Right renal cortex interstitium (tissue), 3 donors: ENCODE results near the gene UNC5CL. TPM values are rescaled to one million over a fixed set of nuclear protein-coding genes. Genes with fewer than 3 reads are reported as not detected.
"Not testable (repeated sequence)": the region's sequence is repeated elsewhere in the genome, so short reads cannot be mapped to it uniquely, and the experiment has no call there.

ENCODE experiments used
- DNase-seq, 3 donors: peaks; one replicate each; pipeline ENCODE4 v3.0.0-alpha.2; 2013; ENCODE audit warnings: low read depth in 3 of 3, low spot score in 2 of 3
- polyA plus RNA-seq, 3 donors: library from polyadenylated mRNA; unstranded; fragments of 120-200 nt; gene quantifications; one replicate each; pipeline ENCODE4 v1.2.1, GENCODE V29; 2013; ENCODE audit not compliant: insufficient read length in 3 of 3

UNC5CL gene
- polyA plus RNA-seq, 3 donors: 5.2 to 6.0 (median 5.2) TPM

DNA sequence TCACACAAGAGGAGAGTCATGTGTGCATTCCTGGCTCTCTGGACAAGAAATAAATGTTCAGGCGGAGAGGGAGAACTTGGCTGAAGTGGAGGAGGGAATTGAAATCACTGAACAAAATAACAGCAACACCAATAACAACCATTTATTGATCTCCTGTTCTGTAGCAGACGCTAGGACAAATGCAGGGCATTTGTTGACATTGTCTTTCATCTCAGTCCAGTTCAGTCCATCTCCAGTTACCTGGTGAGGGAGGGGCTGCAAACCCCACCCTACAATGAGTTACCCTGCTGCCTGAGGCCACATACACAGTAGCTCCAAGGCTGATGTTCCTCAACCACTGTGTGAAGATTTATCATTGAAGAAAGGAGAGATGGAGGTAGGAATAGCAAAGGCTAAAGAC is 27.3 kb downstream of the UNC5CL start:
- DNase-seq: no peak

DNA sequence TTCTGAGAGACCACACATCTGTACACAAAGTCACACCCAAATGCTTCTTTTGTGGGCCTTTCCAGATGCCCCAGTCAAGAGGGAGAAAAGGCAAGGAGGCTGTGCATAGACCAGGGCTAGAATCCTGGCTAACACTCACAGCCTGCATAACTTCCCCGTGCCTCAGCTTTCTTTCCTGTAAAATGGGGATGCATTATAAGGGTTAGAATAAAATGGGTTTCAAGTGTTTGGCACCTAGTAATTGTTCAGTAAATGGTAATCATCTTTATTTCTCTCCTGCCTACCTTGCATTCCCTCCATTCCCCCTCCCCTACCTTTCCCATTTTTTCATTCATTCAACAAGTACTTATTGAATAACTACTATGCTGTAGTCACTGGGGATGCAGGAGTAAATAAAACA is 29.4 kb downstream of the UNC5CL start:
- DNase-seq: no peak

DNA sequence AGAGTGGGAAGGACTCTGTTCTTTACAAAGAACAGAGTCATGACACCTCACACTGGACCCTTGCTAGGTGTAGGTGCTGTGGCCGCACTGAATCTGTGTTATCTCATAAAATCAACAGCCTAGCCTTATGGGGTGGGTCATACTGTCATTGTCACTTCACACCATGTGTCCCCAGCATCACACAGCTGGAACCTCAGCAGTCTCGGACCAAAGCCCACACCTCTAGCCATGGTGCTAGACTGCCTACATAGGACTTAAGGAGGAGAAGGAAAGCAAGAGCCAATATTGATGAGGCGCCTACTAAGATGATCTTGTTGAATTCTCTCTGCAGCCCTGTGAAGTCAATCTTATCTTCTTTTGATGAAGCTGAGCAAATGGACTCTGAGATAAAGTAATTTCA is 31.0 kb downstream of the UNC5CL start:
- DNase-seq: no peak

DNA sequence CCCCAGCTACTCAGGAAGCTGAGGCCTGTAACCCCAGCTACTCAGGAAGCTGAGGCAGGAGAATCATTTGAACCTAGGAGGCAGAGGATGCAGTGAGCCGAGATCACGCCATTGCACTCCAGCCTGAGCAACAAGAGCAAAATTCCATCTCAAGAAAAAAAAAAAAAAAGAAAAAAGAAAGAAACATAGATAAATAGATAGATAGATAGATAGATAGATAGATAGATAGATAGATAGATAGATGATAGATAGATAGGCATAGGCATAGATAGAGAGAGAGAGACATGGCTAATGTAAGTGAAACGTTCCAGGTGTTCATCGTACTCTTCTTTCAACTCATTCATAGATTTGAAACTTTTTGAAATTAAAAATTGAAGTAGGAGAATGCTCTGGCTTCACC is 32.0 kb downstream of the UNC5CL start:
- not testable (repeated sequence) for DNase-seq

DNA sequence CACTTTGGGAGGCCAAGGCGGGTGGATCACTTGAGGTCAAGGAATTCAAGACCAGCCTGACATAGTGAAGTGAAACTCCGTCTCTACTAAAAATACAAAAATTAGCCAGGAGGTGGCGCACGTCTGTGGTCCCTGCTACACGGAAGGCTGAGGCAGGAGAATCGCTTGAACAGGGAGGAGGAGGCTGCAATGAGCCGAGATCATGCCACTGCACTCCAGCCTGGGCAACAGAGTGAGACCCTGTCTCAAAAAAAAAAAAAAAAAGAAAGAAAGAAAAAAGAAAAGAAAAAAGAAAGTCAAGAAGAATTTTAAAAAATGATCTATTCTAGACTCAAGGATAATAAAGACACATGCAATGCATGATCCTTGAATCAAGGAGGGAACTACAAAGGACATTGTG is 32.8 kb downstream of the UNC5CL start:
- DNase-seq: not testable (repeated sequence)

DNA sequence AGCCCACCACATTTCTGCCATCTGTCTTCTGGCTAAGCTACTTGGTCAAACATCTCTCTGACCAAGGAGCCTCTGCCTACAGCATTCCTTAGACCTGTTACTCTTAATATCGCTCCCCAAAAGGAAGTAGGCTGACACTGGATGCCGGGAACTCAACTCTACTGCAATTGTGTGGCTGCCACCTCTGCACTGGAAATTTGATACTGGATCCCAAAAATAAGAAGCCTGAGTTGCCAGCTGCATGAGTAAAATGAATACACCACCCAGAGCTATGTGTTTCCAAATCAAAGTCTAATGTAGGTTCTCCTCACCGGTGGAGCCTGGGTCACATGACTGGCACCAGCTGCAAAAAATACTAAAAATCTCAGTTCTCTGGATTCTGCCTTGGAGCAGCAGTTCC is 36.9 kb downstream of the UNC5CL start:
- no peak for DNase-seq

DNA sequence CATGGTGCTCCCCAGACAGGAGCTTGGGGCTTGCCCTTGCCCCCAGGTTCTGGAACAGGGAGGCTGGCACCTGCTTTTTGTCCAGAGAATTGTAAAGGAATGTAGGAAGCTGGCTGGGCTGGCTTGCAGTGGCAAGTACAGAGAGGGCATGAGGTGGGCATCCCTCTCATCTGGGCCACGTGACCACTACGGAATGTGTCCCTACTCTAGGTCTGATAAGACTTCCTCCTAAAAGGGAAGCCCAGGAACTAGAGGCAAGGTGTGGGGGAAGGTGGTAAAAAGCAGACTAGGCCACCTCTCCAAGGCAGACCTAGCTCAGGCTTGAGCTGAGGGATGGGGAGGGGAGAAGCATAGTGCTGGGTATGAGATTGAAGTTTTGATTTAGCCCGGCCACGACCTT is 38.8 kb downstream of the UNC5CL start:
- DNase-seq: no peak

DNA sequence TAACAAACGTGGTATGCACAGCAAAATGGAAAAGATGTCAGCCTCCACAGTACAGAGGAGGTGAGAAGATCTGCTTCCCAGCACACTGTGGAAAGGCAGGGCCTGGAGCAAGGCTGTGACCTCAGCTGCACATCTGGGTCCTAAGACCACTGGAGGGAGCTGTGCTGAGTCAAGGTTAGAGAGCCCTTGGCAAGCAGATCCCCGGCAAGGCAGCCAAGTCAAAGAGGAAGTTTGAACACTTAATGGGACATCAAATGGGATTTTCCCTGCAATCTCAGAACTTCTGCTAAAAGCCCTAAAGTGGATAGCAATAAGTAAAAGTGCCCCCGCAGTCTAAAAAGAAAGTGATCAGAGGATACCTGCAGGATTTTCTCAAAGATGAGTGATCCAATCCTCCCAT is 39.5 kb downstream of the UNC5CL start:
- no peak for DNase-seq

DNA sequence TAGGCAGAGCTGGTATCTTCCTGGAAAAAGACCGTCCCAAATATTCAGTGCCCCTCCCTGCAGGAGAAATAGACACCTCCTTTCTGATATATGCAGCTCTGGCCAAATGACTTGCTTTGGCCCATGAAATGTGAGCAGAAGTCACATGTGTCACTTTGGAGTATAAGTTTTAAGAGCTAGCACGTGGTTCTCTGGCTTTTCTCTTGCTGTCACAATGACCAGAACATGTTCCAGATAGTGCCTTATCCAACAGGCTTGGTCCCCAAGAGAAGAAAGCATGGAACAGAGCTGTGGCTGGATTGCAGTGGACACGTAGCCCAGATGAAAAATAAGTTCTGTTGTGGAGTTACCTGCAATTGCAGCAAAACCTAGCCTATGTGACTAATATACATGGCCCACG is 40.4 kb downstream of the UNC5CL start:
- no peak for DNase-seq

DNA sequence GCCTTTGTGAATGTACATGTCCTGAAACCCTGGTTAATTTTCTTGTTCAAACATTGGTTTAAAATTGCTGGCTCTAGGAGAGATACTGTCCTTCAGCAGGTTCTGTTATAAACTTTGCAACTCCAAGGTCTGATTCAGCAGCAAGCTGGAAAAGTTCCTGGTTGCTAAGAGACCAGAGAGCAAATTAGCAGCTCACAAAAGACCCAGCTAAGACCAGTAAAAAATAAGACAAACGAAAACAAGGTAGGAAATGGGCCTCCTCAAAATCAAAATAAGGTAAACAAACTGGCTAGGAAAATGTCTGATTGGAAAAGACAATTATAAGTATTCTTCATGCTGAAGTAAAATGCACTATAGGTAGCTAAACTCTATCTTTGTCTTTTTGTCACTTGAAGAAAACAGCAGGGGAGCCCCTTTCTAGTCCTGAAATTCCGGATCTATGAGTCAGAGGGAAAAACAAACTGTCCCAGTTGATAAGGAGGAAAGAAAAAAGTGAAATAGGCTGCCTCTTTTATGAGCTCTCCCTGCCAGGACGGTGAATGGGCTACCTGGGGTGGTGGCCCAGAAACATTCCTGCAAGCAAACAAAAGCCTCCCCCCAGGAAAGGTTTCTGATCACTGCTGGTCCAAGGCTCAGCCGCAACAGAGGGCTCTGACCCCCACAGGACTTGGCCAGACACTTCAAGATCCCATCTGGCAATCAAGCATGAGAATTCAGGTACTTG is 41.6 kb downstream of the UNC5CL start:
- DNase-seq: peak in 1 of 3 donors; percentile 36

DNA sequence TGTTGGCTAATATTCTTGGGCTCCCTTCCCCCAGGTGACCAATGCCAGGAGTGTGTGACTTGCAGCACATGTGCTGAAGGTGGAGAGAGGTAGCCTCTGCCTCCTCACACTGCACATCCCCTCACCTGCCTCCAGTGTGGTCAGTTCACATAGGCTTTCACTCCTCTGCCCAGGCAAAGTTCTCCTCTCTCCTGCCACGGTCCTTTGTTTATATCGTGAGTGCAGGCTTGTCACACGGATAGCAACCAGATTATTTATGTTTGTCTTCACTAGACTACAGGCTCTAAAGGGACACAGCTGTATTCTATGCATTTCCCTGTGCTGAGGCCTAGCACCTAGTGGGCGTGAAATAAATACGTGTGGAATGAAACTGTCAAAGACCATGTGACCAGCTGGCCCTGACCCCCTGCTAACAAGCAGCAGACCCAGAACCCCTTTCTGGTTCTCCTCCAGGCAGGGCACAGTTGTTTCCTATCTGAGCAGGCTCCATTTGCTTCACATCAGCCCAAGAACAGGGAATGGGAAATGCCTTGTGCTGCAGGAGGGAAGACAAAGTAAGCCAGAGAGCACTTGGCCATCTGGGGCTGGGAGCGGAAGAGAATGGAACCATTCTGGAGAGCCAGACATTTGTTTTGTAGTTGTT is 42.3 kb downstream of the UNC5CL start:
- DNase-seq: peak in 2 of 3 donors; percentile 47 to 53

DNA sequence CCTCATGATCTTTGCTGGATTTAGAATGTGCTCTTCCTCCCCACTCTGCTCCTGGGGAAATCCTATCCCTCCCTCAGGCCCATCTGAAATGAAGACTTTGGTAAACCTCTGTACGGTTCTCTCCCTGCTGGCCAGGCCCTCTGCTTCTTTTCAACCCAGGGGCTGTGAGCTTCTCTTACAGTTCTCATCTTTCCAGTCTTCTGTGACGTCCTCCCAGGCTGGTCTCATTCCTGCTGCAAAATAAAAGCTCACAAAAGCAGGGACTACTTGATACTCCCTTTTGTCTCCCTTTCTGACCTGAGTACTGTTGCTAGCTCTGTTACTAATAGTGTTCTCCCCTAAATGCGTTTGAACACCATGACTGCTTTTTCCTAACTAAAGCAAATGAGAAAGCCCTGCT is 46.3 kb downstream of the UNC5CL start:
- no peak for DNase-seq

DNA sequence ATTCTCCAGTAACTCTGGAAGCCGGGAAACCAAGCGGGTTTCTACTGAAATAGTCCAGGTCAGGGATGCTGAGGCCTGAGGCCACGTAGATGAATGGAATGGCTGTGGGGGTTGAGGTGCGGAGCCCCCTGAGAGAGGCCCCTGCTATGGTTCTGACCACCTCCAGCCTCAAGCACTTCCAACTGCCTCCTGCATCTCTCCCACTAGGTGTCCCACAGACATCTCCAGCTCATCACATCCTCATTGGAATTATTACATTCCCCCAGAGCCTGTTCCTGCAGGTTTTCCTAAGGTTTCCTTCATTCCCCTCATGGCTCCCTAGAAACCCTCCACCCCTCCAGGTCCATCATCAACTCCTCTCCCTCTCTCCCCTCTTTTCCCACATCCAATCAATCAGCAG is 48.7 kb downstream of the UNC5CL start:
- DNase-seq: no peak

DNA sequence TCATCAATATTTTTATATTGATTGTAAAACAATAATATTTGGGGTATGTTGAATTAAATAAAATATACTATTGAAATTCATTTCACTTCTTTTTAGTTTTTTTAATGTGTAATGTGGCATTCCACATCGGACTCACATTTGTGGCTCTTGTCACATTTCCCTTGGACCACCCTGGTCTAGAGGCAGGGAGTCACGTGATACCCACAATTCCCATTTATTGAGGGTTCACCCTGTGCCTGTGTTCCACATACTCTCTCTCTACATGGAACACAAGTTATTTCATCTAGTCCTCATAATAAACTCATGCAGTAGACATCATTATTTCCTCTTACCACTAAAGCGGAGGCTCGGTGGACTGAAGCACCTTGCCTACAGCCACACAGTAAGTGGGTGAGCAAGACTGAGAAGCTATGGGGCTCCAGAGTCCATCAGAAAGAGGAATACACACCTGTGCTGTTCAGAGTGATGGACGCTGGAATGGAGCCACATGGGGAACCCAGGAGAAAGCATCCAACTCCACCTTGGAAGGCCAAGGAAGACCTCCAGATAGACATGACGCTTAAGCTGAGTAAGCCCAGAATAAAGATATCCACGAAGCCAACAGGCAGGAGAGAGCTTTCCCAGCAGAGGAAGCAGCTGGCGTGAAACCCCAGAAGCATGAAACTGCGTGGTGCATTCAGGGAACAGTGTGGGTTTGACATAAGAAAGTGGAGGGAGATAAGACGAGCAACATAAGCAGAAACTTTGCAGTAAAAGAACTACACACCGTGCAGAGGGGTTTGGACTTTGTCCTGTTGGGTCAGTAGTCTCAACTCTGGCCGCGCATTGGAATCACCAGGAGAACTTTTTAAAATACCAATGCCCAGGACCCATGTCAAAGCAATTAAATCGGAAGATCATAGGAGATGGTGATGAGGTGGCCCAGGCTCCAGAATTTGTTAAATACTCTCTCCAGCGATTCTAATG is 49.5 kb downstream of the UNC5CL start:
- no peak for DNase-seq

DNA sequence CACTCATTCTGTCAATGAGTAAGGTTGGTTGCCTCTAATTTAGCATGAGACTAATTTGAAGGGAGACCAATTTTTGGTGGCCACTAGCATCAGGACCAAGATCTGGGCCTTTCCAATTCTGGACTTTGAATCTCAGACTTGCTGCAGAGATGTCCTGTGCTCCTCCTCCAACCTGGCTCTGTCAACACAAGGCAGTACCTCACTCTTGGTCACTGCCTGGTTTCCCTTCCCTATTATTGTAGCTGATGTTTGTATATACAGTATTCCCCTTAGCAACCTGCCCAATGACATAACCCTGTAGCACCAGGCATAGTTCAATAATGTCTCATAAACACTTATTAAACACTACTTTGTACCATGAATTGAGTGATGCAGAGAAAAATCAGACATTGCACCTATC is 50.4 kb downstream of the UNC5CL start:
- no peak for DNase-seq

DNA sequence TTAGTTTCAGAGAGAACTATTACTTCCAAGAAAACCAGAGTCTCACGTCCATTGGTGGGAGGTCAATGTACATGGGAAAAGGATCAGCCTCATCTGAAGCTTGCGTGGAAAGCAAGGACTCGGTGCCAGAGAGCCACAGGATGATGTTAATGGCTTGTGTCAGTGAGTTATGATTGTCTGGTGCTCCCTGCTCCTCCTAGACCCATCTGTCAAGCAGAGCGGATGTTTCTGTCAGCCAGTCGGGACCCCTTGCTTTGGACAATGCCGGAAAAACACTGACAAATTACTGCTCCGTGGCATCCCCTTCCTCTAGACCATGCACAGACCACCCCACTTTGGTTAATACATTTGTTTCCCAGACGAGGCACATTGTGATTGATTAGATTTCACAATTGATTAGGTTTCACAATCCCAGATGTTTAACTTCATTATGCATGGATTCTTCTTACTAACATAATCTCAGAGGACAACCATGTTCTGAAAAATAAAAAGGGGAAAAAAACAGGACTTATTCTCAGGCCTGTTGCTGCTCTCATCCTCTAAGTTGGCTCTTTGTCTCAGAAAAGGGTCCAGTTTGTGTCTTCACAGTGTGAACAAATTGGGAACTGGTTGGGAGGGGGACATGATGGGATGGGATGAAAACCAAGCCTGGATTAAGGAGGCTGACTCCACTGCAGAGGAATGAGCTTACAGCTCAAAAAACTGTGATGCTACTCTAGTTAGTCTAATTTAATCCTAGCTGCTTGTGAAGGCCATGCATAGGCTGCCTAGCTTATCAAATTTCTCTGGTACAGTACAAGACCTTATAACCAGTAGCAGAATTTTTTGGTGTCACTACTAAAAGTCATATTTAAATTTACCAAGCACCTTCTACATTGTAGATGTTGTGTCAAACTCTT is 51.9 kb downstream of the UNC5CL start:
- DNase-seq: no peak

DNA sequence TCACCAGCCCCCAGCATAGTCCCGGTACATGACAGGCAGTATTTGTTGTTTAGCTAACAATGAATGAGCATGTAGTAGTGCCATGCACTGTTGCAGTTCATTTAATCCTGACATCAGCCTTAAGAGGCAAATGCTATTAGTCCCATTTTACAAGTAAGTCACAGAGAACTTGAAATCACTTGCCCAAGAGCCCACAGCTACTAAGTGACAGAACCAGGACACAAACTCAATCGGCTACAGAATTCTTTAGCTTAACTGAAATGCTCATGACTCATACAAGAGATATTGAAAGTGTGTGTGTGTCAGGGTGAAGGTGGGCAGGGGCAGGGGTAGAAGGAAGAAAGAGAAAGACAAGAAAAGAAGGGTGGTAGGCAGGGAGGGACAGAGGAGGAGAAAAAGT is 52.7 kb downstream of the UNC5CL start:
- no peak for DNase-seq

DNA sequence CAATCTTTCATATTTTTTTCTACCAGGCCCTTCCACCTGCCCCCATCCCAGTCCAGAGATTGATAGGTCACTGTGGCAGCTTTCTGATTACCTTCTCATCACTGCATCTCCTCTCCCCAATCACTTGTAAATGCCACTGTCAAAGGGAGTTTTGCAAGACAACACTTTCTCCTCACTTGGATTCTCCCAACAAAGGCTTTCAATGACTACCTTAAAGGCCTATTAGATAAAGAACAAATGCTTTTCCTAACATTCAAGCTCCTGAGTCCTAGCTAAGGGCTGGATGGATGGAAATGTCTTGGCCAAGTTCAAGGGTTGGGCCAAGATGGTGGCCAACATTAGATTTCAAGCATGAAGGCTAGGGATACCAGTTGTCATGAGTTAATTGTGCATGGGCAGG is 55.3 kb downstream of the UNC5CL start:
- no peak for DNase-seq

DNA sequence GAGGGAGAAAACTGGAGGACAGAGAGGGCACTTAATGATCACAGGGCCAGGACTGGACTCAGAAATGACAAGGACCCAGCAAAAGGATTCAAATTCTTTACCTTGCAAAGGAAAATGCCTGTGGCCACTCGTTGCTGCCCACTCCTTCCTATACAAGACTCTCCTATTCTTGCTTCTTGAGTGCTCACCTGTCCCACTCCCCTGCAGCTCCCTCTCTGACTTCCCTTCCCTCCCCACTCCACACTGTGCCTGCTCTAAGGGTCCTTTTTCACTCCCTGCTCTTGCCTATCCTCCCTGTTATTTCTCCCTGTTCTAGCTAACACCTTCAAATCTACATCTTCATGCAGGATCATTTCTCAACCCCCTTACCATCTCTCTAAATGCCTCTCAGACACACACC is 56.1 kb downstream of the UNC5CL start:
- DNase-seq: no peak

DNA sequence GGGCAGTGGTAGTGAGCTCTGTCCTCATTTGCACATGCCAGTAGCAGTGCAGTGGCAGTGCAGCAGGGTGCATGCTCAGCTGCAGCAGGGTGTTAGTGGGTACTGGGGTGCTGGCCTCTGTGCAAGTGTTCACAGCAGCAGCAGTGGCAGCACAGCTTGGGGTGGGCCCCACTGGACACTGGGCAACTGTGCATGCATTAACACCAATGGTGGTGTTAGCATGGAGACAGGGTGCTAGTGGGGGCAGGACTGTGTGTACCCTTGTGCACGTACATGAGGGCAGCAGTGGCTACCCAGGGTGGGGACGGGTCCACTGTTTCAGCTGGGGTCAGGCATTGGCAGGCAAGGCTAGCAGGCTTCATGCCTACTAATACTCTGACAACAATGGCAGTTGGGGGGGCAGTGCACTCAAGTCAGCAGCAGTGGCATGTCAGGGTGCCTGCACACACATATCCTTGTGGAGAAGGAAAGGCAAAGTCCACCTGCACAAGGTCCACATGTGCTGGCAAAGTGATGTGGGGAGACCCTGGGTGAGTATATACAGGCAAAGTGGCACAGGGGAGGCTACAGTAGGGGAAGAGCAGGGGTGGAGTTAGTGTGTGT is 60.2 kb downstream of the UNC5CL start:
- DNase-seq: no peak
